ENCODE data around the gene HS3ST2. TPM values are rescaled to one million over a fixed set of nuclear protein-coding genes. Genes with fewer than 3 reads are reported as not detected.

HS3ST2 gene
- total and polyA plus RNA-seq, 2 of the 8 experiments (the other 6 are each of a cell fraction or from before 2014, with no cell fraction given): 1.7 to 3.7 TPM

DNA sequence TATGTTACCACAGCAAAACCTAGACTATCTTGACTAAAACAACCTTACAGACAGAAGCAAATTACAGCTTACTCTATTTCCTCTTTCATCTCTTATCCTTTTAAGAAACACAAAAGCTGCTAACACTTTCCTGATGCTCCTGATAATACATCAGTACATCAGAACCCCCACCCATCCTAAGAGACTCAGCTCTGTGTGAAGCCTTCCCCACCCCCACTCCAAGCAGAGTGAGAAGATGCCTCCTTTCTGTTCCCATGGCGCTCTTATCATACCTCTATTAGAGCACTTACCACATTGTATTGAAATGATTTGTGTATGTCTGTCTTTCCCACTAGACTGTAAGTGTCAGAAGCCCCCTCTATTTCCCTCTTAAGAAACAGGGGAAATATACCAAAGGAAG is 42.4 kb upstream of the HS3ST2 start:
- no peak overlapping the region for H3K9ac ChIP-seq (replicated peaks in 1 of 4; ENCODE audit: extremely low read depth in 1 of 4, low read depth in 3 of 4, low read length in 3 of 4)
- H3K18ac ChIP-seq (ENCODE audit: extremely low read depth, low read length): no peak overlapping the region
- CTCF ChIA-PET (ENCODE audit: partially characterized antibody): no interaction called here
- FAIRE-seq: no peak
- no peaks in the 10 kb centered on the region for H3K9me3 ChIP-seq (ENCODE audit: insufficient read depth in 2 of 2, low read depth in 1 of 2, low read length in 1 of 2)
- no peak overlapping the region for H4K8ac ChIP-seq (ENCODE audit: extremely low read depth, insufficient read depth, low read length)
- POLR2A ChIA-PET (ENCODE audit: partially characterized antibody): no interaction called here
- H3K23ac ChIP-seq (ENCODE audit: insufficient read length): no peak overlapping the region
- H3K27ac ChIP-seq (ENCODE audit: low read depth, low read length): no peak overlapping the region
- H3K79me1 ChIP-seq (ENCODE audit: low read depth, low read length): no peaks in the 10 kb centered on the region
- no peak overlapping the region for H3K4me2 ChIP-seq (ENCODE audit: insufficient read depth in 1 of 2, low read depth in 2 of 2, low read length in 2 of 2)
- no peak overlapping the region for H2BK15ac ChIP-seq (ENCODE audit: low read length)
- H3K4me1 ChIP-seq (replicated peaks in 1 of 4; ENCODE audit: control insufficient read depth in 3 of 4, insufficient read depth in 4 of 4, low read length in 3 of 4): peaks cover 0 to 3% (median 1%) of the 10 kb centered on the region in 4 experiments; a peak in 1 of 7 replicates
- no peak overlapping the region for H3K14ac ChIP-seq (ENCODE audit: insufficient read length)
- H3K4ac ChIP-seq (replicated peaks; ENCODE audit: insufficient read length, low read depth, low read length): no peak overlapping the region
- WGBS, 2 experiments (ENCODE audit: extremely low coverage in 1 of 2, insufficient coverage in 1 of 2, insufficient read length in 1 of 2, insufficient replicate concordance in 2 of 2, low coverage in 1 of 2, low lambda C conversion rate in 2 of 2, missing lambda C conversion rate in 1 of 2): 100% methylated on average over 1 of the region's 1 CpG; no CpG with 5 or more reads in 1 of the 2 experiments
- DNase-seq (ENCODE audit: low read depth in 1 of 2, low spot score in 2 of 2): no peak
- H3K79me2 ChIP-seq (ENCODE audit: control insufficient read depth in 1 of 2, insufficient read depth in 2 of 2, low read length in 2 of 2): no peaks in the 10 kb centered on the region
- H2AK5ac ChIP-seq (ENCODE audit: low read depth, low read length): no peak overlapping the region
- H3K23me2 ChIP-seq (ENCODE audit: low read depth, low read length): no peaks in the 10 kb centered on the region
- H3K36me3 ChIP-seq (ENCODE audit: control insufficient read depth in 2 of 4, insufficient read depth in 4 of 4, low read length in 3 of 4): no peaks in the 10 kb centered on the region
- no peak overlapping the region for H4K91ac ChIP-seq (replicated peaks; ENCODE audit: insufficient read length, low read length)
- no peak overlapping the region for H3K4me3 ChIP-seq (ENCODE audit: extremely low read depth in 1 of 4, insufficient read depth in 2 of 4, low read depth in 3 of 4, low read length in 4 of 4)
- H2AFZ ChIP-seq (ENCODE audit: low read length): no peak overlapping the region
- no peaks in the 10 kb centered on the region for H4K20me1 ChIP-seq (replicated peaks in 1 of 2; ENCODE audit: control insufficient read depth in 1 of 2, insufficient read depth in 2 of 2, low read length in 2 of 2)
- H3K56ac ChIP-seq (replicated peaks; ENCODE audit: insufficient read length, low read depth, low read length): no peak overlapping the region
- H2BK20ac ChIP-seq (ENCODE audit: low read length): no peak overlapping the region
- H2BK5ac ChIP-seq (ENCODE audit: low read depth, low read length): no peak overlapping the region
- H4K5ac ChIP-seq (ENCODE audit: insufficient read length, low read depth, low read length): no peak overlapping the region
- no peaks in the 10 kb centered on the region; a peak in 1 of 7 replicates for H3K27me3 ChIP-seq (replicated peaks in 1 of 4; ENCODE audit: control insufficient read depth in 3 of 4, extremely low read depth in 1 of 4, insufficient read depth in 3 of 4, low read length in 3 of 4)
- no peak overlapping the region for H2BK120ac ChIP-seq (replicated peaks; ENCODE audit: low read depth, low read length)
- no peak overlapping the region for H2BK12ac ChIP-seq (ENCODE audit: low read depth, low read length)
- no peak for TF ChIP-seq SP2 (IDR thresholded peaks at IDR 0.05; ENCODE audit: low read length)
- no peak for TF ChIP-seq RXRA (IDR thresholded peaks at IDR 0.05; ENCODE audit: insufficient read depth, low read depth, low read length)
- TF ChIP-seq HDAC2 (IDR thresholded peaks at IDR 0.05; ENCODE audit: borderline replicate concordance in 1 of 2, low read depth in 2 of 2, low read length in 2 of 2): no peak
- TF ChIP-seq CREB1 (IDR thresholded peaks at IDR 0.05): no peak
- no peak for TF ChIP-seq RAD21 (IDR thresholded peaks at IDR 0.05 in 1 of 2, conservative IDR thresholded peaks at IDR 0.05 in 1 of 2; ENCODE audit: low read depth in 2 of 2, low read length in 2 of 2)
- TF ChIP-seq GABPA (IDR thresholded peaks at IDR 0.05; ENCODE audit: borderline replicate concordance, insufficient read depth, low read length): no peak
- TF ChIP-seq GTF2F1 (IDR thresholded peaks at IDR 0.05; ENCODE audit: borderline replicate concordance, low read depth, low read length): no peak
- TF ChIP-seq, protein P1, sequence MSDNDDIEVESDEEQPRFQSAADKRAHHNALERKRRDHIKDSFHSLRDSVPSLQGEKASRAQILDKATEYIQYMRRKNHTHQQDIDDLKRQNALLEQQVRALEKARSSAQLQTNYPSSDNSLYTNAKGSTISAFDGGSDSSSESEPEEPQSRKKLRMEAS (IDR thresholded peaks at IDR 0.05): no peak
- TF ChIP-seq PHF8 (conservative IDR thresholded peaks at IDR 0.05; ENCODE audit: low read depth, low read length): no peak
- TF ChIP-seq ASH2L (IDR thresholded peaks at IDR 0.05; ENCODE audit: low read length): no peak
- TF ChIP-seq HDAC6 (IDR thresholded peaks at IDR 0.05; ENCODE audit: low read depth, low read length): no peak
- TF ChIP-seq SUZ12 (IDR thresholded peaks at IDR 0.05; ENCODE audit: low read length): no peak
- TF ChIP-seq TAF1 (IDR thresholded peaks at IDR 0.05; ENCODE audit: low read depth, low read length): no peak
- no peak for TF ChIP-seq KDM1A (IDR thresholded peaks at IDR 0.05; ENCODE audit: borderline replicate concordance, low read length)
